HepG2 (cell line): ENCODE results near the gene PXMP4. TPM values are rescaled to one million over a fixed set of nuclear protein-coding genes. Genes with fewer than 3 reads are reported as not detected.

Source experiments
- ASH2L ChIP-seq: fragments of 300-600, 200-600 bp; sonication (generic); IDR thresholded peaks from 2 replicates; pipeline ENCODE4 v1.7.0; 2017; ENCODE audit warnings: low read depth, mild to moderate bottlenecking, moderate library complexity, mixed read lengths, low read length; ENCODE audit not compliant: insufficient read length
- CHD4 ChIP-seq: fragments of 200-600 bp; sonication (generic); IDR thresholded peaks from 2 replicates; pipeline ENCODE4 v1.7.0; 2017; ENCODE audit warnings: mild to moderate bottlenecking, low read length, borderline replicate concordance
- GLMP ChIP-seq: sonication (generic); formaldehyde crosslinking; IDR thresholded peaks from 2 replicates; pipeline ENCODE4 v1.9.0; 2021; ENCODE audit warnings: missing genetic modification reagents, mild to moderate bottlenecking, borderline replicate concordance
- HOXA9 ChIP-seq: sonication (generic); formaldehyde crosslinking; IDR thresholded peaks from 2 replicates; pipeline ENCODE4 v1.8.1; 2022; ENCODE audit warnings: missing genetic modification reagents, mild to moderate bottlenecking, moderate library complexity, borderline replicate concordance
- IRF9 ChIP-seq: sonication (generic); formaldehyde crosslinking; IDR thresholded peaks from 2 replicates; pipeline ENCODE4 v1.8.0; 2022; ENCODE audit warnings: missing genetic modification reagents, mild to moderate bottlenecking, borderline replicate concordance
- PHF8 ChIP-seq: sonication (generic); formaldehyde crosslinking; IDR thresholded peaks from 2 replicates; pipeline ENCODE4 v1.5.0; 2020; ENCODE audit warnings: missing genetic modification reagents
- POGK ChIP-seq: sonication (generic); formaldehyde crosslinking; conservative IDR thresholded peaks from 2 replicates; pipeline ENCODE4 v1.8.0; 2022; ENCODE audit warnings: mild to moderate bottlenecking, moderate library complexity, missing genetic modification reagents
- PPARG ChIP-seq: conservative IDR thresholded peaks from 2 replicates; pipeline ENCODE4 v1.6.1; 2016; ENCODE audit warnings: missing biosample characterization, missing genetic modification reagents
- RAD51 ChIP-seq: fragments of 450-650 bp; IDR thresholded peaks from 2 replicates; pipeline ENCODE4 v1.6.1; 2016; ENCODE audit warnings: borderline replicate concordance
- SPEN ChIP-seq: sonication (generic); formaldehyde crosslinking; IDR thresholded peaks from 2 replicates; pipeline ENCODE4 v1.5.1; 2020; ENCODE audit warnings: low read depth, mild to moderate bottlenecking, missing genetic modification reagents
- SRSF4 ChIP-seq: fragments of 200-400 bp; formaldehyde crosslinking; IDR thresholded peaks from one replicate; pipeline ENCODE4 v1.6.1; 2018; ENCODE audit warnings: mild to moderate bottlenecking, low read depth, low read length, moderate library complexity; ENCODE audit not compliant: poor library complexity, severe bottlenecking
- TRIM24 ChIP-seq: sonication (generic); formaldehyde crosslinking; IDR thresholded peaks from 2 replicates; pipeline ENCODE4 v1.8.0; 2022; ENCODE audit warnings: mild to moderate bottlenecking, missing genetic modification reagents
- ZBTB14 ChIP-seq: sonication (generic); formaldehyde crosslinking; IDR thresholded peaks from 2 replicates; pipeline ENCODE4 v1.4.0; 2020; ENCODE audit warnings: missing genetic modification reagents
- ZFY ChIP-seq: sonication (generic); formaldehyde crosslinking; IDR thresholded peaks from 2 replicates; pipeline ENCODE4 v1.4.0; 2020; ENCODE audit warnings: missing genetic modification reagents
- ZKSCAN5 ChIP-seq: sonication (generic); formaldehyde crosslinking; IDR thresholded peaks from 2 replicates; pipeline ENCODE4 v1.5.1; 2020; ENCODE audit warnings: mild to moderate bottlenecking, missing genetic modification reagents
- ZMYM4 ChIP-seq: sonication (generic); formaldehyde crosslinking; IDR thresholded peaks from 2 replicates; pipeline ENCODE4 v1.8.1; 2023; ENCODE audit warnings: mild to moderate bottlenecking, missing genetic modification reagents
- ZNF138 ChIP-seq: sonication (generic); formaldehyde crosslinking; IDR thresholded peaks from 2 replicates; pipeline ENCODE4 v1.5.0; 2020; ENCODE audit warnings: mild to moderate bottlenecking, low read depth, missing genetic modification reagents
- ZNF382 ChIP-seq: sonication (generic); formaldehyde crosslinking; IDR thresholded peaks from 2 replicates; pipeline ENCODE4 v1.5.0; 2020; ENCODE audit warnings: missing genetic modification reagents, mild to moderate bottlenecking, borderline replicate concordance
- ZNF430 ChIP-seq: sonication (generic); formaldehyde crosslinking; IDR thresholded peaks from 2 replicates; pipeline ENCODE4 v1.9.0; 2021; ENCODE audit warnings: mild to moderate bottlenecking, missing genetic modification reagents
- ZNF512 ChIP-seq: sonication (generic); formaldehyde crosslinking; IDR thresholded peaks from 2 replicates; pipeline ENCODE4 v1.4.0; 2020; ENCODE audit warnings: mild to moderate bottlenecking, missing genetic modification reagents
- ZNF607 ChIP-seq: sonication (generic); formaldehyde crosslinking; IDR thresholded peaks from 2 replicates; pipeline ENCODE4 v1.5.1; 2020; ENCODE audit warnings: missing genetic modification reagents, mild to moderate bottlenecking, borderline replicate concordance
- ZSCAN9 ChIP-seq: IDR thresholded peaks from 2 replicates; pipeline ENCODE4 v1.6.1; 2016; ENCODE audit warnings: borderline replicate concordance
- polyA plus RNA-seq, 8 experiments: library from polyadenylated mRNA; depleted of rRNA in 3 of 8; stranded (reverse) in 7 of 8; unstranded in 1 of 8; fragments of >200 nt; fragmentation: Illumina TruSeq in 4 of 8; extraction: Trizol in 4 of 8; gene quantifications; 2 replicates each; pipeline versions ENCODE4 v1.2.1 to v1.2.3, GENCODE V29; 2011 to 2016; ENCODE audit warnings: low read depth in 4 of 8, missing spikeins in 1 of 8, mixed read lengths in 1 of 8; ENCODE audit not compliant: insufficient read depth in 1 of 8
- total RNA-seq, 5 experiments: library from RNA; depleted of rRNA; stranded (reverse); fragments of >200 nt; fragmentation: Illumina TruSeq; extraction: Trizol; gene quantifications; 2 replicates each; pipeline ENCODE4 v1.2.3, GENCODE V29; 2016; ENCODE audit warnings: low read depth in 1 of 5

The PXMP4 gene
- total and polyA plus RNA-seq, 2 of the 13 experiments (the other 11 are each of a cell fraction or from before 2014, with no cell fraction given), result not detected

GRCh38 chr20:33673410-33674293 lies 46.5 kb downstream of the PXMP4 start (continued):
- TF ChIP-seq PHF8 (CRISPR knock-in tag) (0 out of 2 replicates have a peak, but pooled peaks have one; percentile 6), HOXA9 (CRISPR knock-in tag) (no peak), ZNF607 (CRISPR knock-in tag) (peak; percentile 43; the same call in 1 of the 2 replicates), SPEN (CRISPR knock-in tag) (no peak), RAD51 (no peak), ZNF430 (CRISPR knock-in tag) (0 out of 2 replicates have a peak, but pooled peaks have one; percentile 15), ZNF138 (CRISPR knock-in tag) (no peak), ZMYM4 (CRISPR knock-in tag) (peak; percentile 15), ZKSCAN5 (CRISPR knock-in tag) (peak; percentile 18; the same call in 1 of the 2 replicates), ZSCAN9 (no peak), ZNF382 (no peak), PPARG (no peak), TRIM24 (CRISPR knock-in tag) (0 out of 2 replicates have a peak, but pooled peaks have one; percentile 70), GLMP (CRISPR knock-in tag) (no peak), SRSF4 (no peak), POGK (CRISPR knock-in tag) (peak; percentile 52; the same call in 1 of the 2 replicates), ZNF512 (CRISPR knock-in tag) (0 out of 2 replicates have a peak, but pooled peaks have one; percentile 46), CHD4 (no peak), IRF9 (CRISPR knock-in tag) (peak; percentile 18; the same call in 1 of the 2 replicates), ZFY (no peak), ASH2L (no peak), ZBTB14 (CRISPR knock-in tag) (no peak)
